Activated CD8-positive, alpha-beta memory T cell treated with anti-CD3 and anti-CD28 coated beads for 1 hour (primary cell): ENCODE results near the gene TEX264.

Experiments
- DNase-seq, 2 donors: peaks; one replicate each; pipeline ENCODE4 v3.0.0-alpha.2; 2020; ENCODE audit warnings: low read depth in 1 of 2; ENCODE audit errors: extremely low read depth in 1 of 2

The TEX264 gene

GRCh38 chr3:51673802-51674654, 3.0 kb downstream of the TEX264 start:
- no peak for DNase-seq

DNA sequence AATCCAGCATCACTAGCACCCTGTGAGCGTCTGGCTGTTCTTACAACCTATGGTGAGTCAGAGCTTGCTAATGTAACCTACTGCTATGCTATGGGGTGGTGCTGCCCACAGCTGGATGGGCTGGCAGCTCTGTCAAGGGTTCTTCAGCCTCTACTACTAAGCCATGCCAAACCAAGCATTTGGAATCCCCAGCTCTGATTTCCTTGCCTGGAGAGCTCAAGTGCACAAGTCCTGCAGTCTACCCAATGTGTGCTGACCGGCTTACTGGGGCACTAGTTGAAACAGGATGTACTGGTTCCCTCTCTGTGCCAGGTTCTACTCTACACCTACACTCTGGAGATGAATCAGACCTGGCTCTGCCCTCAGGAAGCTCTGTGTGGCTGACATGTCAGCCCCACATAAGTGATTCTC, 4.2 kb downstream of the TEX264 start:
- no peak for DNase-seq

GRCh38 chr3:51676102-51676640, 5.1 kb downstream of the TEX264 start:
- no peak for DNase-seq

GRCh38 chr3:51677358-51677757, 6.3 kb downstream of the TEX264 start:
- no peak for DNase-seq

DNA sequence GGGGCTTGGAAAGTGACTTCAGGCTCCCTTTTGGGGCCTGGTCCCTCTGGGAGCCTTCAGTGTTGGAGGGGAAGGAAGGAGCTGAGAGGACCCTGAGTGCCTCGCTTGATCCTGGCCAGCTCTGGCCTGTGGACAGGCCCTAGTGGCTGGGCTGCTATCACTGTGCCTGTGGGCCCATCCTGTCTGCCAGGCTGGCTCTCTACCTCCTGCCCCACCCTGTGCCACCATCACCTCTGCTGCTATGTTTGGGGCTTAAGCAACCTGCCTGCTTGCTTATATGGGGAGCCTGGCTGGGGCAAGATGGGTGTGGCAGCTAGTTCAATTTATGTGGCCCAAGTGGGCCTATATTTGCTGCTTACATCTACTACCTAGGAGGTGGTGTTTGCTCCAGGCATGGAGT, 7.1 kb downstream of the TEX264 start:
- no peak for DNase-seq

GRCh38 chr3:51678641-51679040, 7.6 kb downstream of the TEX264 start:
- no peak for DNase-seq

DNA sequence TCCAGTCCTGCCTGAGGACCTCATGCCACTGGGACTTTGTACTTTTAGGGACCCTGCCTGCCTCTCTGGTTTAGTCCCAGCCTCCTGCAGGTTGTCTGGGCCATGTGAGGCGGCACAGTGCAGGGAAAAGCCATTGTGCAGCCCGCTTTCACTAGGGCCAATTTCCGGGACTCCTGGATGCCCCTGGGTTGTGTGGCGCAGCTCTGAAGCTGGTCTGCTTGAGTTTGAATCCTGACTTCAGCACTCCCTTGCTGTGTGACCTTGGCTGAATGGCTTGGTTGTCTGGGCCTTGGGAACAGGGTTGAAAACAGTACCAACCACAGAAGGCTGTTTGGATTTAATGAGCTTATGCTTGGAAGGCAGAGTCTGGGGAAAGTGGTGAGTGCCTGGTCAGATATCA, 8.3 kb downstream of the TEX264 start:
- no peak for DNase-seq

DNA sequence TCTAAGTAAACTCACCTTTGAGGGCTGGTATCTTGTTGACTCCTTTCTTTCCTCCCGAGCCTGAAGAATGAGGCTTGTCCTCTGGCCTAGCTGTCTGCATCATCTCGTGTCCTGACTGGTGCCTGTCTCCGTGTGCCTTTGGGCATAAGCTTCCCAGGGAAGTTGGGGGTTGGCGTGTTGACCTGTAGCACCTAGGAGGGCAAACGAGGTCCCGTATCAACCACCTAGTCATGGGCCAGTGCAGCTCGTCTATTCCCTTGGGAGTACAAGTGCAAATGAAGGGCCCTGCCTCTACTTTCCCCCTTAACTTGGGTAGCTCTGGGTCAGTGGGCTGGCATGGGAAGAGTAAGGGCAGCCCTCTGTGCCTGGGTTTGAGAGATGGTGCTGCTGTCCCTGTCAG, 8.7 kb downstream of the TEX264 start:
- no peak for DNase-seq

GRCh38 chr3:51680196-51680595, 9.1 kb downstream of the TEX264 start:
- DNase-seq, result no peak

- no peak for DNase-seq
Measured at GRCh38 chr3:51680663-51681230, 9.7 kb downstream of the TEX264 start.

GRCh38 chr3:51681453-51681852, 10.4 kb downstream of the TEX264 start:
- peak in 1 of 2 donors; percentile 25 for DNase-seq

DNA sequence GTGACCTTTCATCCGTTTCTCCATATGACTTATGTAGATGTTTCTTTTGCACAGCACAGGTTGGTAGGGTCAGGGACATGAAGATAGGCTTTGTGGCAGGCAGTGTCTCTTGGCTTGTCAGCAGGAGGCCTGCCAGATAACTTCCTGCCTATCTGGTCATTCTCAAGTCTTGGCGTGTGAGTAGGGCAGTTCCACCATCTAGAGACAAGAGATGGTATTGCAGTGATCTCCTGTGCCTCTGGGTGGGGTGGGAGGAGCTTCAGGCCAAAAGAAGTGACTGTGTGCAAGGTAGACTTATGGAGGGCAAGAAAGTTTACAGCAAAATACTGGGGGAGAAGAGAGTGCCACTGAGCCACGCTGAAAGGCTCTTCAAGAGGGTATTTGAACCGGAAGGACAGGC, 11.0 kb downstream of the TEX264 start:
- peak; percentile 37 to 38 for DNase-seq

GRCh38 chr3:51682526-51682925, 11.5 kb downstream of the TEX264 start:
- DNase-seq, result no peak

- DNase-seq, result no peak
Measured at GRCh38 chr3:51683566-51683965, 12.5 kb downstream of the TEX264 start.

DNA sequence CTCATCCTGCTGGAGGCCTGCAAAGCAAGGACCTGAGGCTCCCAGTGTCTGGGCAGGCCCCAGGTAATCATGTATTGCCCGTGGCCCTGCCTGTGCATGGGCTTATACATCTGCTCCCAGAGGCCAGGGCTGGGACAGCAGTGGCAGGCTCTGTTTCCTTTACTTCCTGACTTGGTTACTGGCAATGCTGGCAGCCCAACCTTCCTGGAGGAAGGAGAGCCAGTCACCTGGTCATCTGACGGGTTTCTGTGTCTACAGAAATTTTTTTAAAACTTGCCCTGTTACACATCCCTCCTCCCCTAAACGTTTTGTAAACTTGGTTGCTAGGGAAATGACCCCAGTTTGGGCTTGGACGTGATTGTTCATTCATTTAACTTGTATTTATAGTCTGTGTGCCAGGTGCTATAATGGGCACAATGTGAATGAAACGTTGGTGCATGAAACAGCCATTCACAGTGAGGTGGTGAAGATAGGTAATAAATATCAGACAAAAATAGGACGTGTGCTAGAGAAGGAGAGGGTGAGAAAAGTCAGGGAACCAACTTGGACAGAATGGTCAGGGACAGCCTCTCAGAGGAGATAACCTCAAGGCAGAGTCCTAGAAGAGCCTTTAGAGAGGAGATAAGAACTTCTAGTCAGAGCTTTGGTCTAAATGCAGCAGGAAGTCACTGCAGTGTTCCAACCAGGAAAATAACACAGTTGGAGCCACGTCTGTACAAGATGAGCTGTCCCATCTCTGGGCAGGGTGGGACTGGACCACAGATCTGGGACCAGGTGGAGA, 14.1 kb downstream of the TEX264 start:
- no peak for DNase-seq

GRCh38 chr3:51686056-51686455, 15.0 kb downstream of the TEX264 start:
- DNase-seq, result no peak

DNA sequence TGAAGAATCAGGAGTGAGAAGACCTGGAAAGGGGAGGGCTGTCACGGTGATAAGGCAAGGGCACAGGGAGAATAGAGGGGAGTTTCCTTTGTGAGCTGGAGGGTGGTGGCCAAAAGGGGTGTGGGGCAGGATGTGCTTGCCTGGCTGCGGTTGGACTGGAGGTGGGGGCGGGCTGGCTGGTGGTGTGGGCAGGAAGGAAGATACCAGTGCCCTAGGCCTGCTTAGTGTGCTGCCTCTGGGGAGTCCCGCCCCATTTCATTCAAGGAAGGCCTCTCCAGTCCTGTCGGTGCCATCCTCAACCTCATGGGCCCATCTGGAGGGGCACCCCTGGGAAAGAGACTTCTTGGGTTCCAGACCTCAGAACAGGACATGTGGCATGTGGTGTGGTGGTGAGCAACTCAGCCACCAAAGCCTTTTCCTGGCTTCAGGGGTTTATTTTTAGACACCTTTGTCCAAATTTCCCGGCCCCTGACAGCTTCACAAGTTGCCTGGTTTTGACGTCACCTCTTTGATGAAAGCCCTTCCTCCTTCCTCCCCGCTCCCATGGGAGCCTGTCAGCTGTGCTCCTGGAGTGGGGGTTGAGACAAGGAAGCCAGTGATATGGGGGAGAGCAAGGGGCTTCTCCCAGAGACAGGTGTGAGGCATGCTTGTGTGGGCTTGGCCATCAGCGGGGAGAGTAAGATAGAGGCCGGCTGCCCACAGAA, 15.6 kb downstream of the TEX264 start:
- DNase-seq, result peak; percentile 46 to 65

DNA sequence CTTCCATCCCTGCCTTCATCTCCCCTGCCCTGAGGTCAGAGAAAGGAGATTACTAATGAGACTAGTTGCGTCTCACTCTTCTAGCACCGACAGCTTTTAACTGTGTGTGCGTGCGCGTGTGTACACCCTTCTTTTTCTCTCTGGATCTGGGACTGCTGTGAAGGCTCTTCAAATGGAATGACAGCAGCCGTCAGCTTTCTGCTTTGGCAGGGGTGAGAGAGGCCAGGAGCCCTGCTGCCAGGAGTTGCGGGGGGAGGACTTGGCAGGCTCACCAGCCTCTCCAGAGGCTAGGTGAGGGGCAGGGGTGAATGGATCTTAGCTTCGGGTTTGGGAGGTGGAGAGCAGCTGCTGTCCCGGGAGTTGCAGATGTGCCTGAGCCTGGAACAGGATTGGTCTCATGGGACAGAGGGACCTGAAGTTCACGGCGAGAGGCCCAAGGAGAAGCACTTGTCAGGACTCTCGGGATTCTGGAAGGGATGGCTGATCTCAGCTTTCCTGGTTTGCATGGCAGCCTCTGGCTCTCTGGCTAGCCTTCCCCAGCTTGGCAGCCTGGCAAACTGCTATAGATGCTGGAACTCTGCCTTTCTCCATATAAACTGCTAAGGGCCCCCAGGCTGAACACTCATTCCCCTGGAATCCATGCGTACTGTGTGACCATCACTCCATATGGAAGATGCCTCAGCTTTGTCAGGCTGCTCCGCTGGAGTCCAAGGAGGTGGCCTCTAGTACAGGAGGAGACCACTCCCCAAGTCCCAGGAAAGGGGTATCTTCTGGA, 16.6 kb downstream of the TEX264 start:
- DNase-seq, result no peak

- DNase-seq, result no peak
Measured at GRCh38 chr3:51688206-51688600, 17.2 kb downstream of the TEX264 start.

- DNase-seq, result no peak
Measured at GRCh38 chr3:51691021-51691420, 20.0 kb downstream of the TEX264 start.
